Measurements from ENCODE around the gene CASZ1.

GRCh38 chr1:10806966-10807365 is 10.5 kb upstream of the CASZ1 start:
- TF ChIP-seq CTCF (IDR thresholded peaks at IDR 0.05) (no peak), EZH2 (IDR thresholded peaks at IDR 0.05) (no peak)

All from neural progenitor cell (in vitro differentiated cells).